B cell (primary cell): ENCODE results near the gene E2F7.

Experiments
- EZH2 ChIP-seq: IDR thresholded peaks from 2 replicates; pipeline ENCODE4 v1.6.1; 2012; ENCODE audit warnings: borderline replicate concordance, low read depth, mild to moderate bottlenecking, moderate library complexity, low read length; ENCODE audit not compliant: insufficient read depth, poor library complexity, severe bottlenecking
- TF ChIP-seq, protein P1 (sequence below): fragments of 200-600 bp; IDR thresholded peaks from one replicate; pipeline ENCODE4 v1.8.0; 2022; ENCODE audit warnings: antibody characterized with exemption, mild to moderate bottlenecking

DNA sequence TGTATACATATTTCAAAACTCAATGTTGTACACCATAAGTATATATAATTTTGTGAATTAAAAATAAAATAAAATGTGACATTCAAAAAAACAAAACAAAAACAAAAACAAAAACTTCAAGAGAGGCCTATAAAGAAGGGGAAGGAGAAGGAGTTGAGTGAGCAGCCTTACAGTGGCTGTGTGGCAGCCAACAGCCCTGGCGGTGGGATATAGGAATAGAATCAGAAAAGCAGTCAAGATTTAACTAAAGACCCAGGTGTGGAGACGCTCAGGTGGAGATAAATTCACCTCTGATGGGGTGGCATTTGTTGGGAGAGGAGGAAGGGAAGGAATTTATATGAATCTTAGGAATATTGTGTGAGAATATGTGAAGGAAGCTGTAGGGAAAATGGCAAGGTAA is 41.8 kb upstream of the E2F7 start:
- TF ChIP-seq, protein P1, sequence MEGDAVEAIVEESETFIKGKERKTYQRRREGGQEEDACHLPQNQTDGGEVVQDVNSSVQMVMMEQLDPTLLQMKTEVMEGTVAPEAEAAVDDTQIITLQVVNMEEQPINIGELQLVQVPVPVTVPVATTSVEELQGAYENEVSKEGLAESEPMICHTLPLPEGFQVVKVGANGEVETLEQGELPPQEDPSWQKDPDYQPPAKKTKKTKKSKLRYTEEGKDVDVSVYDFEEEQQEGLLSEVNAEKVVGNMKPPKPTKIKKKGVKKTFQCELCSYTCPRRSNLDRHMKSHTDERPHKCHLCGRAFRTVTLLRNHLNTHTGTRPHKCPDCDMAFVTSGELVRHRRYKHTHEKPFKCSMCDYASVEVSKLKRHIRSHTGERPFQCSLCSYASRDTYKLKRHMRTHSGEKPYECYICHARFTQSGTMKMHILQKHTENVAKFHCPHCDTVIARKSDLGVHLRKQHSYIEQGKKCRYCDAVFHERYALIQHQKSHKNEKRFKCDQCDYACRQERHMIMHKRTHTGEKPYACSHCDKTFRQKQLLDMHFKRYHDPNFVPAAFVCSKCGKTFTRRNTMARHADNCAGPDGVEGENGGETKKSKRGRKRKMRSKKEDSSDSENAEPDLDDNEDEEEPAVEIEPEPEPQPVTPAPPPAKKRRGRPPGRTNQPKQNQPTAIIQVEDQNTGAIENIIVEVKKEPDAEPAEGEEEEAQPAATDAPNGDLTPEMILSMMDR, result no peak
- no peak for TF ChIP-seq EZH2
